ENCODE data around the gene RNASE4.

The RNASE4 gene

GRCh38 chr14:20675669-20676068, 8.7 kb upstream of the RNASE4 start:
- TF ChIP-seq POLR2AphosphoS5 (IDR thresholded peaks at IDR 0.05; ENCODE audit: low read depth, low read length) (no peak), SIN3A (IDR thresholded peaks at IDR 0.05; ENCODE audit: borderline replicate concordance, insufficient read depth, low read length) (no peak), REST (IDR thresholded peaks at IDR 0.05; ENCODE audit: insufficient read depth in 1 of 2, low read depth in 2 of 2, low read length in 2 of 2) (no peak), FOXP2 (optimal IDR thresholded peaks at IDR 0.05; ENCODE audit: borderline replicate concordance, extremely low read depth, extremely low read length, insufficient read depth) (no peak), TAF1 (IDR thresholded peaks at IDR 0.05; ENCODE audit: borderline replicate concordance, insufficient read depth, low read length) (no peak)

DNA sequence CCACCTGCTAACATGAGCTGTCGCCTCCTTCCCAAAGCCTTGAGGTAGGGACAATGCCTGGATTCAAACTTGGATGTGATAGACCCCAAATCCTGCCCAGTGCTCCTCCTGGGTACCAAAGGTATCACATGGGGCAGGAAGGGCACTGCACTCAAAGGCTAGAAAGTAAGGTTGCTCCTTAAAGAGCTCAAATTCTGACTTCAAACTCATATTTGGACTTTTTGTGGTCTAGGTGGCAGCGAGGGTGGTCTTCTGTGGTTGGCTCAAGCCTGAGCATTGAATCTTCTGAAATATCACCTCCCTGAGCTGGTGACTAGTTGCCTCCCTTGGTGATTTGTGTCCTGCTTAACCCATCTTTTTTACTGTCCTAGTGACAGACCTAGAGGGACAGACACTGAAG, 8.3 kb upstream of the RNASE4 start:
- TF ChIP-seq FOXP2 (optimal IDR thresholded peaks at IDR 0.05; ENCODE audit: borderline replicate concordance, extremely low read depth, extremely low read length, insufficient read depth) (no peak), POLR2AphosphoS5 (IDR thresholded peaks at IDR 0.05; ENCODE audit: low read depth, low read length) (no peak), SIN3A (IDR thresholded peaks at IDR 0.05; ENCODE audit: borderline replicate concordance, insufficient read depth, low read length) (no peak), REST (IDR thresholded peaks at IDR 0.05; ENCODE audit: insufficient read depth in 1 of 2, low read depth in 2 of 2, low read length in 2 of 2) (no peak)

DNA sequence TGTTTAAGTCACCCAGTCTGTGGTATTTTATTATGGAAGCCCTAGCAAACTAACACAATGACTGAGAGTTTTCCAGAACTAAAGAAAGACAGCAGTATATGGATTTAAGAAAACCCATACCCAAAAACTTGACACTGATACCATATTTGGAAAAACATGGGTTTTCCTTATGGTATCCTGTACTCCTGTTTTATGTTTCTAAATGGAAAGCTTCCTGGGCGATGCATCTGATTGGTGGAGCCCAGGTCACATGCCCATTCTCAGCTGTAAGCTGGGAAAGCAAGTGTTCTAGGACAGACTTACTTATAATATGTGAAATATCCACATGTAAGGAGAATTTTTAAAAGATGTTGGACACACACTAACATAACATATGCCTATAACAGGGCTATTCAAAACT, 4.5 kb upstream of the RNASE4 start:
- TF ChIP-seq FOXP2 (optimal IDR thresholded peaks at IDR 0.05; ENCODE audit: borderline replicate concordance, extremely low read depth, extremely low read length, insufficient read depth): no peak
- no peak for TF ChIP-seq REST (IDR thresholded peaks at IDR 0.05; ENCODE audit: insufficient read depth in 1 of 2, low read depth in 2 of 2, low read length in 2 of 2)
- TF ChIP-seq TAF1 (IDR thresholded peaks at IDR 0.05; ENCODE audit: borderline replicate concordance, insufficient read depth, low read length): no peak
- no peak for TF ChIP-seq SIN3A (IDR thresholded peaks at IDR 0.05; ENCODE audit: borderline replicate concordance, insufficient read depth, low read length)
- TF ChIP-seq POLR2AphosphoS5 (IDR thresholded peaks at IDR 0.05; ENCODE audit: low read depth, low read length): no peak

- TF ChIP-seq SIN3A (IDR thresholded peaks at IDR 0.05; ENCODE audit: borderline replicate concordance, insufficient read depth, low read length) (no peak), POLR2AphosphoS5 (IDR thresholded peaks at IDR 0.05; ENCODE audit: low read depth, low read length) (no peak), REST (IDR thresholded peaks at IDR 0.05; ENCODE audit: insufficient read depth in 1 of 2, low read depth in 2 of 2, low read length in 2 of 2) (no peak), TAF1 (IDR thresholded peaks at IDR 0.05; ENCODE audit: borderline replicate concordance, insufficient read depth, low read length) (no peak), FOXP2 (optimal IDR thresholded peaks at IDR 0.05; ENCODE audit: borderline replicate concordance, extremely low read depth, extremely low read length, insufficient read depth) (no peak)
Measured at GRCh38 chr14:20680363-20680762, 4.0 kb upstream of the RNASE4 start.

GRCh38 chr14:20680843-20681347, 3.5 kb upstream of the RNASE4 start:
- TF ChIP-seq REST (IDR thresholded peaks at IDR 0.05; ENCODE audit: insufficient read depth in 1 of 2, low read depth in 2 of 2, low read length in 2 of 2) (no peak), TAF1 (IDR thresholded peaks at IDR 0.05; ENCODE audit: borderline replicate concordance, insufficient read depth, low read length) (no peak), POLR2AphosphoS5 (IDR thresholded peaks at IDR 0.05; ENCODE audit: low read depth, low read length) (no peak)
